Keratinocyte (primary cell): Measurements from ENCODE around the gene ADAMTS2.

Experiments used
- CTCF ChIP-seq, 3 experiments: IDR thresholded peaks in 1 of 3; conservative IDR thresholded peaks in 1 of 3; optimal IDR thresholded peaks in 1 of 3; 2 replicates in 2 of 3; 3 replicates in 1 of 3; pipeline versions ENCODE3 to v1.5.1; 2011; ENCODE audit warnings: low read length in 3 of 3, mild to moderate bottlenecking in 3 of 3, moderate library complexity in 2 of 3, control low read depth in 1 of 3, inconsistent platforms in 1 of 3; ENCODE audit not compliant: insufficient read depth in 2 of 3; ENCODE audit errors: extremely low read depth in 1 of 3
- EZH2 ChIP-seq: IDR thresholded peaks from one replicate; pipeline ENCODE4 v1.6.1; 2012; ENCODE audit warnings: inconsistent platforms, mild to moderate bottlenecking, low read length, moderate library complexity

GRCh38 chr5:179147991-179148702 lies 197.1 kb downstream of the ADAMTS2 start:
- TF ChIP-seq CTCF (optimal IDR thresholded peaks at IDR 0.05 in 1 of 3, IDR thresholded peaks at IDR 0.05 in 1 of 3, conservative IDR thresholded peaks at IDR 0.05 in 1 of 3; ENCODE audit: extremely low read depth in 1 of 3, insufficient read depth in 2 of 3, low read length in 3 of 3) (no peak), EZH2 (no peak)
